CD4-positive, CD25-positive, alpha-beta regulatory T cell (primary cell): ENCODE measurements around the gene EXOC6. TPM values are rescaled to one million over a fixed set of nuclear protein-coding genes. Genes with fewer than 3 reads are reported as not detected.

Experiments
- ATAC-seq, 2 donors: fragments of 150-1000 bp; cut with Tn5 transposase; one replicate each; pipeline ENCODE4 v1.10.0; 2021; ENCODE audit warnings: low read depth in 2 of 2, moderate number of reproducible peaks in 2 of 2, moderate library complexity in 1 of 2
- DNase-seq, 3 donors: peaks; one replicate each; pipeline versions ENCODE4 v3.0.0 to v3.0.0-alpha.2; 2012 to 2022; ENCODE audit warnings: mixed read lengths in 1 of 3
- H3K27ac ChIP-seq: one replicate; pipeline ENCODE4 v1.7.0; 2013; ENCODE audit warnings: mild to moderate bottlenecking, low read length; ENCODE audit not compliant: insufficient read depth, poor library complexity, severe bottlenecking
- H3K27me3 ChIP-seq: one replicate; pipeline ENCODE4 v1.7.0; 2013; ENCODE audit warnings: low read length; ENCODE audit not compliant: control insufficient read depth, insufficient read depth
- H3K36me3 ChIP-seq: one replicate; pipeline ENCODE4 v1.7.0; 2013; ENCODE audit warnings: mild to moderate bottlenecking, low read length, moderate library complexity; ENCODE audit not compliant: control insufficient read depth, insufficient read depth
- H3K4me1 ChIP-seq: 2 replicates; pipeline ENCODE4 v1.7.0; 2013; ENCODE audit warnings: mild to moderate bottlenecking, low read length; ENCODE audit not compliant: insufficient read depth, control insufficient read depth, poor library complexity, severe bottlenecking
- H3K4me3 ChIP-seq: one replicate; pipeline ENCODE4 v1.7.0; 2013; ENCODE audit warnings: low read depth, mild to moderate bottlenecking, low read length, moderate library complexity
- H3K9me3 ChIP-seq, 2 experiments: 1 replicate in 1 of 2; 2 replicates in 1 of 2; pipeline ENCODE4 v1.7.0; 2013; ENCODE audit warnings: low read length in 2 of 2, mild to moderate bottlenecking in 1 of 2, moderate library complexity in 1 of 2; ENCODE audit not compliant: control insufficient read depth in 2 of 2
- H3K27ac Mint-ChIP-seq, 3 donors: one replicate each; pipeline ENCODE4 v1.8.0; 2020 to 2022; ENCODE audit warnings: mild to moderate bottlenecking in 3 of 3, mixed read lengths in 3 of 3, moderate library complexity in 2 of 3
- H3K27me3 Mint-ChIP-seq: one replicate; pipeline ENCODE4 v1.8.0; 2022; ENCODE audit warnings: mild to moderate bottlenecking, mixed read lengths
- H3K36me3 Mint-ChIP-seq: one replicate; pipeline ENCODE4 v1.8.0; 2020; ENCODE audit warnings: mixed read lengths
- H3K4me1 Mint-ChIP-seq, 4 donors: one replicate each; pipeline ENCODE4 v1.8.0; 2020 to 2022; ENCODE audit warnings: mixed read lengths in 4 of 4, mild to moderate bottlenecking in 1 of 4
- H3K4me3 Mint-ChIP-seq, 4 donors: one replicate each; pipeline ENCODE4 v1.8.0; 2020 to 2022; ENCODE audit warnings: mild to moderate bottlenecking in 4 of 4, mixed read lengths in 4 of 4, moderate library complexity in 3 of 4
- H3K9me3 Mint-ChIP-seq, 7 donors: one replicate each; pipeline ENCODE4 v1.8.0; 2020 to 2022; ENCODE audit warnings: mixed read lengths in 7 of 7, mild to moderate bottlenecking in 3 of 7, moderate library complexity in 2 of 7
- polyA plus RNA-seq, 4 donors: library from polyadenylated mRNA; unstranded; fragments of 300-500 nt; fragmentation: Illumina TruSeq; gene quantifications; one replicate each; pipeline ENCODE4 v1.2.3, GENCODE V29; 2021
- total RNA-seq: library from RNA; stranded (reverse); gene quantifications from one replicate; pipeline ENCODE4 v1.2.3, GENCODE V29; 2022

Gene EXOC6
- total and polyA plus RNA-seq, 5 donors from 2014 or later = 7.5 to 16.9 (median 10.0) TPM

GRCh38 chr10:92811986-92812385, 36.3 kb upstream of the EXOC6 start:
- Mint-ChIP-seq H3K27ac (no peak overlapping the region), H3K4me3 (no peak overlapping the region), H3K27me3 (peaks cover 26% of the 10 kb centered on the region), H3K4me1 (no peaks in the 10 kb centered on the region), H3K9me3 (peaks cover 0 to 3% (median 0%) of the 10 kb centered on the region in 7 donors), H3K36me3 (no peaks in the 10 kb centered on the region)
- ATAC-seq (no peak), DNase-seq (no peak)
- H3K36me3 ChIP-seq = no peaks in the 10 kb centered on the region
- H3K4me1 ChIP-seq = no peaks in the 10 kb centered on the region
- no peaks in the 10 kb centered on the region for H3K9me3 ChIP-seq
- H3K4me3 ChIP-seq = no peak overlapping the region
- H3K27ac ChIP-seq = no peak overlapping the region
- peaks cover 11% of the 10 kb centered on the region for H3K27me3 ChIP-seq

- no peaks in the 10 kb centered on the region for H3K9me3 ChIP-seq
- Mint-ChIP-seq H3K4me1 (no peaks in the 10 kb centered on the region), H3K27me3 (peaks cover 20% of the 10 kb centered on the region), H3K36me3 (no peaks in the 10 kb centered on the region), H3K4me3 (no peak overlapping the region), H3K9me3 (no peaks in the 10 kb centered on the region), H3K27ac (no peak overlapping the region)
- ATAC-seq (no peak), DNase-seq (no peak)
- no peaks in the 10 kb centered on the region for H3K36me3 ChIP-seq
- no peaks in the 10 kb centered on the region for H3K4me1 ChIP-seq
- peaks cover 9% of the 10 kb centered on the region for H3K27me3 ChIP-seq
- H3K4me3 ChIP-seq = no peak overlapping the region
- no peak overlapping the region for H3K27ac ChIP-seq
Measured at GRCh38 chr10:92813979-92814378, 34.3 kb upstream of the EXOC6 start.

GRCh38 chr10:92814790-92815189, 33.5 kb upstream of the EXOC6 start:
- Histone ChIP-seq H3K27ac (no peak overlapping the region), H3K4me1 (no peaks in the 10 kb centered on the region), H3K36me3 (no peaks in the 10 kb centered on the region), H3K9me3 (no peaks in the 10 kb centered on the region), H3K4me3 (no peak overlapping the region), H3K27me3 (peaks cover 9% of the 10 kb centered on the region)
- no peak for ATAC-seq
- H3K9me3 Mint-ChIP-seq = no peaks in the 10 kb centered on the region
- DNase-seq = no peak
- H3K4me3 Mint-ChIP-seq = no peak overlapping the region
- no peaks in the 10 kb centered on the region for H3K36me3 Mint-ChIP-seq
- H3K4me1 Mint-ChIP-seq = no peaks in the 10 kb centered on the region
- peaks cover 18% of the 10 kb centered on the region for H3K27me3 Mint-ChIP-seq
- no peak overlapping the region for H3K27ac Mint-ChIP-seq

- Mint-ChIP-seq H3K4me3 (no peak overlapping the region), H3K36me3 (no peaks in the 10 kb centered on the region), H3K27me3 (peaks cover 5% of the 10 kb centered on the region), H3K9me3 (no peaks in the 10 kb centered on the region), H3K27ac (no peak overlapping the region), H3K4me1 (no peaks in the 10 kb centered on the region)
- DNase-seq (no peak), ATAC-seq (no peak)
- Histone ChIP-seq H3K27me3 (peaks cover 5% of the 10 kb centered on the region), H3K27ac (no peak overlapping the region), H3K9me3 (no peaks in the 10 kb centered on the region), H3K4me1 (no peaks in the 10 kb centered on the region), H3K36me3 (no peaks in the 10 kb centered on the region), H3K4me3 (no peak overlapping the region)
Measured at GRCh38 chr10:92816091-92816531, 32.2 kb upstream of the EXOC6 start.

GRCh38 chr10:92822060-92822634, 26.2 kb upstream of the EXOC6 start:
- no peak overlapping the region for H3K4me3 ChIP-seq
- peaks cover 5% of the 10 kb centered on the region for H3K27me3 Mint-ChIP-seq
- no peak overlapping the region for H3K27ac ChIP-seq
- no peaks in the 10 kb centered on the region for H3K27me3 ChIP-seq
- H3K9me3 Mint-ChIP-seq = peaks cover 0 to 2% (median 0%) of the 10 kb centered on the region in 7 donors
- H3K27ac Mint-ChIP-seq = peak overlapping the region; percentile 8 to 87 (median 69)
- H3K36me3 ChIP-seq = no peaks in the 10 kb centered on the region
- H3K9me3 ChIP-seq = no peaks in the 10 kb centered on the region
- H3K4me3 Mint-ChIP-seq = no peak overlapping the region
- DNase-seq = peak in 1 of 3 donors; percentile 27
- no peaks in the 10 kb centered on the region for H3K36me3 Mint-ChIP-seq
- ATAC-seq = no peak
- H3K4me1 ChIP-seq = no peaks in the 10 kb centered on the region
- H3K4me1 Mint-ChIP-seq = peaks cover 8 to 25% (median 10%) of the 10 kb centered on the region in 4 donors

GRCh38 chr10:92822964-92823363, 25.4 kb upstream of the EXOC6 start:
- Histone ChIP-seq H3K27me3 (no peaks in the 10 kb centered on the region), H3K9me3 (no peaks in the 10 kb centered on the region), H3K4me1 (no peaks in the 10 kb centered on the region), H3K4me3 (no peak overlapping the region), H3K27ac (no peak overlapping the region), H3K36me3 (no peaks in the 10 kb centered on the region)
- no peak overlapping the region for H3K4me3 Mint-ChIP-seq
- H3K36me3 Mint-ChIP-seq = no peaks in the 10 kb centered on the region
- ATAC-seq (no peak), DNase-seq (peak in 1 of 3 donors; percentile 40)
- peaks cover 7% of the 10 kb centered on the region for H3K27me3 Mint-ChIP-seq
- H3K4me1 Mint-ChIP-seq = peaks cover 8 to 25% (median 10%) of the 10 kb centered on the region in 4 donors
- H3K9me3 Mint-ChIP-seq = peaks cover 0 to 2% (median 0%) of the 10 kb centered on the region in 7 donors
- H3K27ac Mint-ChIP-seq = no peak overlapping the region

GRCh38 chr10:92826061-92826460, 22.3 kb upstream of the EXOC6 start:
- no peak overlapping the region for H3K4me3 Mint-ChIP-seq
- Histone ChIP-seq H3K9me3 (no peaks in the 10 kb centered on the region), H3K4me3 (no peak overlapping the region), H3K4me1 (no peaks in the 10 kb centered on the region), H3K36me3 (no peaks in the 10 kb centered on the region), H3K27me3 (no peaks in the 10 kb centered on the region), H3K27ac (no peak overlapping the region)
- no peak overlapping the region for H3K27ac Mint-ChIP-seq
- peaks cover 6% of the 10 kb centered on the region for H3K27me3 Mint-ChIP-seq
- peaks cover 0 to 2% (median 0%) of the 10 kb centered on the region in 7 donors for H3K9me3 Mint-ChIP-seq
- H3K36me3 Mint-ChIP-seq = no peaks in the 10 kb centered on the region
- H3K4me1 Mint-ChIP-seq = peaks cover 9 to 38% (median 18%) of the 10 kb centered on the region in 4 donors
- ATAC-seq (no peak), DNase-seq (no peak)

- Histone ChIP-seq H3K36me3 (no peaks in the 10 kb centered on the region), H3K27ac (no peak overlapping the region), H3K4me1 (peaks cover 3% of the 10 kb centered on the region), H3K9me3 (no peaks in the 10 kb centered on the region), H3K27me3 (no peaks in the 10 kb centered on the region), H3K4me3 (no peak overlapping the region)
- ATAC-seq (no peak), DNase-seq (no peak)
- H3K9me3 Mint-ChIP-seq = peaks cover 0 to 2% (median 0%) of the 10 kb centered on the region in 7 donors
- no peak overlapping the region for H3K27ac Mint-ChIP-seq
- peaks cover 6% of the 10 kb centered on the region for H3K27me3 Mint-ChIP-seq
- peaks cover 9 to 40% (median 19%) of the 10 kb centered on the region in 4 donors for H3K4me1 Mint-ChIP-seq
- H3K36me3 Mint-ChIP-seq = no peaks in the 10 kb centered on the region
- H3K4me3 Mint-ChIP-seq = no peak overlapping the region
Measured at GRCh38 chr10:92826504-92826903, 21.8 kb upstream of the EXOC6 start.
